Measurements from ENCODE around the gene COL5A1.

GRCh38 chr9:134600836-134601638, 40.6 kb upstream of the COL5A1 start:
- TF ChIP-seq BACH2 (CRISPR knock-in tag; IDR thresholded peaks at IDR 0.05; ENCODE audit: borderline replicate concordance) (no peak), RARB (CRISPR knock-in tag; IDR thresholded peaks at IDR 0.05) (no peak), ARNTL (CRISPR knock-in tag; IDR thresholded peaks at IDR 0.05; ENCODE audit: borderline replicate concordance, low read depth) (no peak)

Measured in SK-N-SH treated with all-trans-retinoic acid at 6 μM for 48 hours (cell line).